Measurements from ENCODE around the gene PIAS3. TPM values are rescaled to one million over a fixed set of nuclear protein-coding genes. Genes with fewer than 3 reads are reported as not detected.

PIAS3 gene
- total and polyA plus RNA-seq, 4 donors, result 1.7 to 6.3 (median 4.0) TPM

- H3K4me1 ChIP-seq (ENCODE audit: control insufficient read depth in 4 of 4, insufficient read depth in 4 of 4, low read length in 3 of 4), result peaks cover 0 to 24% (median 12%) of the 10 kb centered on the region in 4 donors
- 73% methylated on average over 3 of the region's 3 CpGs for WGBS
These were observed 30.8 kb upstream of the PIAS3 start for GRCh38 chr1:145889722-145890121.

GRCh38 chr1:145887631-145888030 lies 28.8 kb upstream of the PIAS3 start:
- TF ChIP-seq HNF4A (conservative IDR thresholded peaks at IDR 0.05), result no peak
- no peaks in the 10 kb centered on the region for H3K27me3 ChIP-seq (ENCODE audit: control insufficient read depth in 4 of 4, insufficient read depth in 4 of 4, low read length in 3 of 4)
- WGBS, result 67% methylated on average over 5 of the region's 5 CpGs

More at GRCh38 chr1:145889722-145890121, 30.8 kb upstream of the PIAS3 start:
- no peaks in the 10 kb centered on the region for H3K36me3 ChIP-seq (ENCODE audit: control insufficient read depth in 4 of 4, insufficient read depth in 3 of 4, low read depth in 1 of 4, low read length in 3 of 4)
- H3K4me3 ChIP-seq (ENCODE audit: low read depth in 1 of 3, low read length in 3 of 3), result no peak overlapping the region
- no peak for DNase-seq (ENCODE audit: low spot score)
- H3K27ac ChIP-seq (ENCODE audit: low read depth in 1 of 2, low read length in 2 of 2), result no peak overlapping the region
- H3K27me3 ChIP-seq (ENCODE audit: control insufficient read depth in 4 of 4, insufficient read depth in 4 of 4, low read length in 3 of 4), result no peaks in the 10 kb centered on the region
- H3K9me3 ChIP-seq (ENCODE audit: control insufficient read depth in 4 of 4, low read length in 3 of 4), result no peaks in the 10 kb centered on the region
- H3K9ac ChIP-seq (ENCODE audit: low read depth in 1 of 2, low read length in 2 of 2), result no peak overlapping the region
- no peak for TF ChIP-seq FOXA2 (IDR thresholded peaks at IDR 0.05)
- peak in 1 of 2 donors; percentile 15 for TF ChIP-seq RXRA (IDR thresholded peaks at IDR 0.05)
- no peak for TF ChIP-seq FOXA1 (IDR thresholded peaks at IDR 0.05)
- no peak for TF ChIP-seq CTCF (IDR thresholded peaks at IDR 0.05; ENCODE audit: low read depth, low read length, missing input control)
- no peak for TF ChIP-seq NR2F2 (IDR thresholded peaks at IDR 0.05)
- no peak for TF ChIP-seq MAX (IDR thresholded peaks at IDR 0.05)

GRCh38 chr1:145886816-145887215 lies 27.9 kb upstream of the PIAS3 start:
- TF ChIP-seq GABPA (IDR thresholded peaks at IDR 0.05 in 1 of 2, conservative IDR thresholded peaks at IDR 0.05 in 1 of 2), result no peak
- no peak for TF ChIP-seq EGR1 (IDR thresholded peaks at IDR 0.05; ENCODE audit: low read depth in 2 of 2)
- TF ChIP-seq MAX (IDR thresholded peaks at IDR 0.05), result no peak
- no peak for TF ChIP-seq RXRA (IDR thresholded peaks at IDR 0.05)
- no peak for TF ChIP-seq YY1 (IDR thresholded peaks at IDR 0.05)
- no peak overlapping the region for H3K27ac ChIP-seq (ENCODE audit: low read depth in 1 of 2, low read length in 2 of 2)
- no peaks in the 10 kb centered on the region for H3K36me3 ChIP-seq (ENCODE audit: control insufficient read depth in 4 of 4, insufficient read depth in 3 of 4, low read depth in 1 of 4, low read length in 3 of 4)
- peaks cover 0 to 17% (median 8%) of the 10 kb centered on the region in 4 donors for H3K4me1 ChIP-seq (ENCODE audit: control insufficient read depth in 4 of 4, insufficient read depth in 4 of 4, low read length in 3 of 4)
- WGBS, result 77% methylated on average over 8 of the region's 8 CpGs
- H3K27me3 ChIP-seq (ENCODE audit: control insufficient read depth in 4 of 4, insufficient read depth in 4 of 4, low read length in 3 of 4), result no peaks in the 10 kb centered on the region
- no peak overlapping the region for H3K4me3 ChIP-seq (ENCODE audit: low read depth in 1 of 3, low read length in 3 of 3)
- H3K9ac ChIP-seq (ENCODE audit: low read depth in 1 of 2, low read length in 2 of 2), result no peak overlapping the region
- no peaks in the 10 kb centered on the region for H3K9me3 ChIP-seq (ENCODE audit: control insufficient read depth in 4 of 4, low read length in 3 of 4)
- no peak for DNase-seq (ENCODE audit: low spot score)

More at GRCh38 chr1:145887631-145888030, 28.8 kb upstream of the PIAS3 start:
- H3K9me3 ChIP-seq (ENCODE audit: control insufficient read depth in 4 of 4, low read length in 3 of 4), result no peaks in the 10 kb centered on the region
- H3K9ac ChIP-seq (ENCODE audit: low read depth in 1 of 2, low read length in 2 of 2), result no peak overlapping the region
- H3K27ac ChIP-seq (ENCODE audit: low read depth in 1 of 2, low read length in 2 of 2), result no peak overlapping the region
- no peak for DNase-seq (ENCODE audit: low spot score)
- peaks cover 0 to 24% (median 12%) of the 10 kb centered on the region in 4 donors for H3K4me1 ChIP-seq (ENCODE audit: control insufficient read depth in 4 of 4, insufficient read depth in 4 of 4, low read length in 3 of 4)
- H3K36me3 ChIP-seq (ENCODE audit: control insufficient read depth in 4 of 4, insufficient read depth in 3 of 4, low read depth in 1 of 4, low read length in 3 of 4), result no peaks in the 10 kb centered on the region
- H3K4me3 ChIP-seq (ENCODE audit: low read depth in 1 of 3, low read length in 3 of 3), result no peak overlapping the region

- Histone ChIP-seq H3K4me3 (ENCODE audit: low read depth in 1 of 3, low read length in 3 of 3) (peak overlapping the region in 2 of 3 donors; percentile 76 to 81), H3K27ac (ENCODE audit: low read depth in 1 of 2, low read length in 2 of 2) (no peak overlapping the region), H3K36me3 (ENCODE audit: control insufficient read depth in 4 of 4, insufficient read depth in 3 of 4, low read depth in 1 of 4, low read length in 3 of 4) (no peaks in the 10 kb centered on the region), H3K9ac (ENCODE audit: low read depth in 1 of 2, low read length in 2 of 2) (no peak overlapping the region), H3K27me3 (ENCODE audit: control insufficient read depth in 4 of 4, insufficient read depth in 4 of 4, low read length in 3 of 4) (no peaks in the 10 kb centered on the region), H3K4me1 (ENCODE audit: control insufficient read depth in 4 of 4, insufficient read depth in 4 of 4, low read length in 3 of 4) (peaks cover 0 to 13% (median 8%) of the 10 kb centered on the region in 4 donors), H3K9me3 (ENCODE audit: control insufficient read depth in 4 of 4, low read length in 3 of 4) (no peaks in the 10 kb centered on the region)
- DNase-seq (ENCODE audit: low spot score), result no peak
- WGBS, result 55% methylated on average over 11 of the region's 11 CpGs
- TF ChIP-seq FOXA2 (IDR thresholded peaks at IDR 0.05) (no peak), REST (IDR thresholded peaks at IDR 0.05) (no peak), HNF4A (conservative IDR thresholded peaks at IDR 0.05) (no peak), ZBTB33 (IDR thresholded peaks at IDR 0.05) (no peak), TAF1 (conservative IDR thresholded peaks at IDR 0.05) (no peak), JUND (IDR thresholded peaks at IDR 0.05) (no peak), GABPA (IDR thresholded peaks at IDR 0.05 in 1 of 2, conservative IDR thresholded peaks at IDR 0.05 in 1 of 2) (no peak), SP1 (IDR thresholded peaks at IDR 0.05) (no peak), RXRA (IDR thresholded peaks at IDR 0.05) (no peak), ATF3 (IDR thresholded peaks at IDR 0.05) (no peak)
These were observed 27.5 kb upstream of the PIAS3 start for GRCh38 chr1:145886390-145886789.
